ENCODE data around the gene ABHD13. TPM values are rescaled to one million over a fixed set of nuclear protein-coding genes. Genes with fewer than 3 reads are reported as not detected.

The ABHD13 gene
- total and polyA plus RNA-seq, 2 experiments from 2014 or later, result 5.4 to 10.4 TPM

GRCh38 chr13:108230377-108230776 is 12.2 kb downstream of the ABHD13 start:
- Histone ChIP-seq H3F3A (replicated peaks; ENCODE audit: low read depth) (no peaks in the 10 kb centered on the region), H3K4me3 (no peak overlapping the region), H3K79me2 (replicated peaks; ENCODE audit: insufficient read depth) (peaks cover 34% of the 10 kb centered on the region; the same call in 1 of the 2 replicates), H3K9me2 (ENCODE audit: insufficient read depth) (no peaks in the 10 kb centered on the region), H3K36me3 (ENCODE audit: insufficient read depth) (no peaks in the 10 kb centered on the region), H3K27me3 (ENCODE audit: insufficient read depth) (no peaks in the 10 kb centered on the region), H3K27ac (ENCODE audit: low read depth) (no peak overlapping the region), H3K4me1 (ENCODE audit: insufficient read depth) (0 out of 2 replicates have a peak, but pooled peaks cover 3% of the 10 kb centered on the region), H4K20me1 (replicated peaks; ENCODE audit: insufficient read depth) (peaks cover 6% of the 10 kb centered on the region; the same call in 1 of the 2 replicates), H3K4me2 (no peak overlapping the region), H2AFZ (no peak overlapping the region)
- TF ChIP-seq JUNB (IDR thresholded peaks at IDR 0.05; ENCODE audit: unreplicated experiment) (no peak), ZNF114 (CRISPR knock-in tag; IDR thresholded peaks at IDR 0.05) (no peak), ZNF331 (CRISPR knock-in tag; IDR thresholded peaks at IDR 0.05; ENCODE audit: low read depth) (no peak), STAT1 (IDR thresholded peaks at IDR 0.05; ENCODE audit: unreplicated experiment) (no peak), CTCF (conservative IDR thresholded peaks at IDR 0.05; ENCODE audit: low read depth in 2 of 2) (no peak), POLR2AphosphoS5 (IDR thresholded peaks at IDR 0.05; ENCODE audit: low read depth) (no peak), NANOG (IDR thresholded peaks at IDR 0.05; ENCODE audit: borderline replicate concordance) (no peak), ZNF462 (CRISPR knock-in tag; IDR thresholded peaks at IDR 0.05) (no peak), EZH2 (IDR thresholded peaks at IDR 0.05; ENCODE audit: low read depth, unreplicated experiment) (no peak), EZH2phosphoT487 (IDR thresholded peaks at IDR 0.05; ENCODE audit: unreplicated experiment) (no peak), REST (IDR thresholded peaks at IDR 0.05; ENCODE audit: unreplicated experiment) (no peak), CREB1 (CRISPR knock-in tag; IDR thresholded peaks at IDR 0.05; ENCODE audit: low read depth) (no peak)
- TF ChIP-seq, protein P1, sequence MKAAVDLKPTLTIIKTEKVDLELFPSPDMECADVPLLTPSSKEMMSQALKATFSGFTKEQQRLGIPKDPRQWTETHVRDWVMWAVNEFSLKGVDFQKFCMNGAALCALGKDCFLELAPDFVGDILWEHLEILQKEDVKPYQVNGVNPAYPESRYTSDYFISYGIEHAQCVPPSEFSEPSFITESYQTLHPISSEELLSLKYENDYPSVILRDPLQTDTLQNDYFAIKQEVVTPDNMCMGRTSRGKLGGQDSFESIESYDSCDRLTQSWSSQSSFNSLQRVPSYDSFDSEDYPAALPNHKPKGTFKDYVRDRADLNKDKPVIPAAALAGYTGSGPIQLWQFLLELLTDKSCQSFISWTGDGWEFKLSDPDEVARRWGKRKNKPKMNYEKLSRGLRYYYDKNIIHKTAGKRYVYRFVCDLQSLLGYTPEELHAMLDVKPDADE (IDR thresholded peaks at IDR 0.05), result no peak
- ATAC-seq (no peak), DNase-seq (ENCODE audit: low spot score) (no peak)
- Mint-ChIP-seq H3K4me1 (no peaks in the 10 kb centered on the region; the same call in 2 of the 3 replicates), H3K9me3 (no peaks in the 10 kb centered on the region), H3K4me3 (no peak overlapping the region), H3K27ac (no peak overlapping the region), H3K36me3 (ENCODE audit: low read depth) (no peaks in the 10 kb centered on the region), H3K27me3 (ENCODE audit: insufficient read depth, low read depth, poor library complexity) (no peaks in the 10 kb centered on the region)
